Activated CD8-positive, alpha-beta T cell treated with anti-CD3 and anti-CD28 coated beads for 36 hours (primary cell): Measurements from ENCODE around the gene TBCB. TPM values are rescaled to one million over a fixed set of nuclear protein-coding genes. Genes with fewer than 3 reads are reported as not detected.

ENCODE experiments used
- ATAC-seq: fragments of 200-7000 bp; cut with Tn5 transposase; one replicate; pipeline ENCODE4 v1.10.0; 2021; ENCODE audit warnings: mild to moderate bottlenecking, moderate library complexity
- CTCF ChIA-PET: fragments of 350-600 bp; sonication (Branson Sonifier 250); formaldehyde crosslinking; loops from one replicate; lab custom pipeline; 2021; ENCODE audit warnings: antibody characterized with exemption; lab: Charles Lee
- POLR2A ChIA-PET: fragments of 350-600 bp; sonication (Branson Sonifier 250); formaldehyde crosslinking; loops from one replicate; lab custom pipeline; 2021; ENCODE audit warnings: antibody characterized with exemption; lab: Charles Lee
- DNase-seq: peaks from one replicate; pipeline ENCODE4 v3.0.0-alpha.2; 2020
- H3K27ac Mint-ChIP-seq: one replicate; pipeline ENCODE4 v1.8.0; 2021; ENCODE audit warnings: mild to moderate bottlenecking, mixed read lengths
- H3K27me3 Mint-ChIP-seq: one replicate; pipeline ENCODE4 v1.8.0; 2021; ENCODE audit warnings: mixed read lengths
- H3K36me3 Mint-ChIP-seq: one replicate; pipeline ENCODE4 v1.8.0; 2021; ENCODE audit warnings: low read depth, mixed read lengths
- H3K4me1 Mint-ChIP-seq: one replicate; pipeline ENCODE4 v1.8.0; 2021; ENCODE audit warnings: low read depth, mixed read lengths
- H3K4me3 Mint-ChIP-seq: one replicate; pipeline ENCODE4 v1.8.0; 2021; ENCODE audit warnings: mild to moderate bottlenecking, moderate library complexity, mixed read lengths
- H3K9me3 Mint-ChIP-seq: one replicate; pipeline ENCODE4 v1.8.0; 2021; ENCODE audit warnings: mixed read lengths
- intact Hi-C: fragments of 100-400 bp; cut with micrococcal nuclease; formaldehyde crosslinking; loops from one replicate; pipeline ENCODE4 v1.10.0; 2022
- total RNA-seq, 2 experiments: library from RNA; stranded (reverse); gene quantifications; one replicate each; pipeline ENCODE4 v1.2.3, GENCODE V29; 2021
- TF ChIP-seq, protein P1 (sequence below): fragments of 200-600 bp; IDR thresholded peaks from one replicate; pipeline ENCODE4 v1.8.0; 2022; ENCODE audit warnings: antibody characterized with exemption, mild to moderate bottlenecking

TBCB gene
- total RNA-seq, 2 experiments from 2014 or later, result 74.9 to 81.7 TPM

DNA sequence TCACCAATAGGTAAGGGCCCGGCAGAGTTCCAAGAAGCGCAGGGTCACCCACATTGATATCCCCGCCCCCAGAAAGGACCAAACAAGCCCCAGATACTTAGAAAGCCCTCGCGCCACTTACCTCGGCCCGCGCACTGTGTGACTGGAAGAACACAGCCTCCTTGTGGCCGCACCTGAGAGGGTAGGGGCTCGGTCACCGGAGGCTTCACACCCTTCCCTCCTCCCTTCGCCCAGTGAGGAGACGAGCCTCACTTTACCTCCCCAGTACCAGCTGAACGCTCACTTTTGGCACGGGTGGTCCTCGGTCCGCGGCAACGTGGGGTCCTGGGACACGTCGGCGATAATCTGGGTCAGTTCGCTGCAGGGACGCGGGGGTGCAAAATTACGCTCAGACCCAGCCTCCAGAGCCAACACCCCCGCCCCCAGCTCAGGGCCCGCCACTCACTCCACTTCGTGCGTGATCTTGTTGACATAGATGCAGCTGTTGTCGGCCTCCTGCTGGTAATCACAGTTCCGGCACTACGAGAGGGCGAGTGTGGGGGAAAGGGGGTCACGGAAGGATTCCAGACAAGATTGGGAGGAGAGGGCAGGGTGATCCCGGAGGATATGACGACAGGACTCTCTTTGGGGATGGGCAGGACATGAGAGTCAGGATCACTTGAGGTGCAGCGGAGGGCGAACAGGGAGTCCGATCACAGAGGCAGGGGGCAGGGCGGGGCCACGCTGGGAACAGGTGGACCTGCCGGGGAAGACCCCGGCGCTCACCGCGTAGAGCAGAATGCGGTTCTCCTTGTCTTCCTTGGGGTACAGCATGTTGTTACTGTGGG, 1.2 kb upstream of the TBCB start:
- DNase-seq (peak; percentile 43), ATAC-seq (no peak)
- intact Hi-C loops, result no loop called here
- H3K9me3 Mint-ChIP-seq, result no peaks in the 10 kb centered on the region
- ChIA-PET POLR2A (interaction anchor here (0.7 to 2.1 kb wide), 8 partner anchors 10 to 1637 kb away, joined by 3 to 6 read pairs (median 3); partner anchors contain the start of genes THAP8, ZNF146 and ZNF565), CTCF (interaction anchor here (5.8 kb wide), 1 partner anchor 13 kb away, joined by 42 read pairs; no protein-coding TSS in a partner anchor)
- H3K4me3 Mint-ChIP-seq, result peak overlapping the region; percentile 92
- no peaks in the 10 kb centered on the region for H3K27me3 Mint-ChIP-seq
- TF ChIP-seq, protein P1, sequence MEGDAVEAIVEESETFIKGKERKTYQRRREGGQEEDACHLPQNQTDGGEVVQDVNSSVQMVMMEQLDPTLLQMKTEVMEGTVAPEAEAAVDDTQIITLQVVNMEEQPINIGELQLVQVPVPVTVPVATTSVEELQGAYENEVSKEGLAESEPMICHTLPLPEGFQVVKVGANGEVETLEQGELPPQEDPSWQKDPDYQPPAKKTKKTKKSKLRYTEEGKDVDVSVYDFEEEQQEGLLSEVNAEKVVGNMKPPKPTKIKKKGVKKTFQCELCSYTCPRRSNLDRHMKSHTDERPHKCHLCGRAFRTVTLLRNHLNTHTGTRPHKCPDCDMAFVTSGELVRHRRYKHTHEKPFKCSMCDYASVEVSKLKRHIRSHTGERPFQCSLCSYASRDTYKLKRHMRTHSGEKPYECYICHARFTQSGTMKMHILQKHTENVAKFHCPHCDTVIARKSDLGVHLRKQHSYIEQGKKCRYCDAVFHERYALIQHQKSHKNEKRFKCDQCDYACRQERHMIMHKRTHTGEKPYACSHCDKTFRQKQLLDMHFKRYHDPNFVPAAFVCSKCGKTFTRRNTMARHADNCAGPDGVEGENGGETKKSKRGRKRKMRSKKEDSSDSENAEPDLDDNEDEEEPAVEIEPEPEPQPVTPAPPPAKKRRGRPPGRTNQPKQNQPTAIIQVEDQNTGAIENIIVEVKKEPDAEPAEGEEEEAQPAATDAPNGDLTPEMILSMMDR, result no peak
- peaks cover 25% of the 10 kb centered on the region for H3K4me1 Mint-ChIP-seq
- H3K36me3 Mint-ChIP-seq, result peaks cover 28% of the 10 kb centered on the region
- H3K27ac Mint-ChIP-seq, result peak overlapping the region; percentile 89

DNA sequence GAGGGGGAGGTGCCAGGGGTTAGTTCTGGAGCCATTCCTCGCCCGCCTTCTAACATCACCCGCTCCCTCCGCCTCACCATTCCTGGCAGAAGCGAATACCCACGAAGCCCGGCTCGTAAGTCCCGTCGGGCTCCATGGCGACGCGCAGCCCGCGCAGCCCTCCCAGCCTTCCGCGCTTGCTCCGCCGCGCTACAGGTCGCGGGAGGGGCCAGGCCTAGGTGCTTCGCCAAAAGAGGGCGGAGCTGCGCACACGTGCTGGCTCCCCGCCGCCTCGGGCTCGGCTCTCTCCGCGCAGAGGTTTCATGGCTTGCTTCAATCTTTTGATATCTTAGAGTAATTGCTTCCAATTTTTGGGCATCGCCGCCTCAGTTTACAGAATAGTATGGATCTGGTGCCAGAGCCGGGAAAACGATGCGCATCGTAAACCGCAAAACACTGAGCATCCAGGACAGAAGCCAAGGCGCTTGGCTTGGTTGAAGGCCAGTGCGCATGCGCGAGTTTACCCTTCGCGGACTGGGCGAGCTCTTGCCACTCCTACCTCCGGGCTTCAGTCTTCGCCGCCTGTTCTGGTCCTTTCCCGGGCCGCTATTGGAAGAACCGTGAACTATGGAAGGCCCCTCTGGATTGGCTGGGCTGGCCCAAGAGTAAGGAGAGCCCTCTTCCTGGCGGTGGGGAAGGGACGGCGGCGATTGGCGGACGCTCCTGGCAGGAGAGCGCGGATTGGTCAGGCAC, 381 bp upstream of the TBCB start, which contains the start of gene POLR2I:
Gene POLR2I (minus strand): TSS at position 155 of the 732 bp plus-strand sequence. CDS start 19 bp downstream, at position 136.
- Mint-ChIP-seq H3K4me1 (peaks cover 26% of the 10 kb centered on the region), H3K27ac (peak within 1 kb of the TSS; percentile 89), H3K9me3 (no peaks in the 10 kb centered on the region), H3K4me3 (peak within 1 kb of the TSS; percentile 92), H3K27me3 (no peaks in the 10 kb centered on the region), H3K36me3 (peaks cover 29% of the 10 kb centered on the region)
- DNase-seq (peak; percentile 99), ATAC-seq (peak; percentile 93)
- intact Hi-C loops, result loop anchor here (5.0 kb wide), 1 partner anchor 63 kb away; the partner anchor contains the start of genes THAP8 and WDR62
- CTCF ChIA-PET, result interaction anchor here (0.8 to 5.8 kb wide), 4 partner anchors 12 to 61 kb away, joined by 3 to 42 read pairs (median 4); partner anchors contain the start of gene THAP8
- POLR2A ChIA-PET, result interaction anchor here (0.6 to 2.1 kb wide), 9 partner anchors 8 to 1637 kb away, joined by 3 to 6 read pairs (median 3); partner anchors contain the start of genes IGFLR1, THAP8, ZNF146 and ZNF565
- TF ChIP-seq, protein P1, result no peak

DNA sequence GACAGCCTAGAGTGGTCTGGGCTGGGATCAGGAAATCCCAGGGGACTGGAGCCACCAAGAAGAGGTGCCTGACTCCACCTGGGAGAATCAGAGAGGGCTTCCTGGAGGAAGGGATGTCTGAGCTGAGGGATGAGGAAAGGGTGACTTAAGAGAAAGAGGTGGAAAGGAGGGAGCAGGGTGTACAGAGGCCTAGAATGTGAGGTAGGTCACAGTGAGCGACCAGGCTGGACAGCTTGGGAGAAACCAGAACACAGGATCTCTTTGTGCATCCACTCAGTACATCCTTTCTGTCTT, 1.0 kb downstream of the TBCB start:
- Mint-ChIP-seq H3K9me3 (no peaks in the 10 kb centered on the region), H3K36me3 (peaks cover 31% of the 10 kb centered on the region), H3K27ac (peak overlapping the region; percentile 89), H3K4me3 (peak overlapping the region; percentile 92), H3K4me1 (peaks cover 27% of the 10 kb centered on the region), H3K27me3 (no peaks in the 10 kb centered on the region)
- ChIA-PET POLR2A (interaction anchor here (1.0 to 2.1 kb wide), 2 partner anchors 11 to 62 kb away, joined by 4 to 5 read pairs; partner anchors contain the start of gene THAP8), CTCF (interaction anchor here (5.8 kb wide), 1 partner anchor 11 kb away, joined by 42 read pairs; no protein-coding TSS in a partner anchor)
- TF ChIP-seq, protein P1, result no peak
- DNase-seq (no peak), ATAC-seq (no peak)
- intact Hi-C loops, result loop anchor here (5.0 kb wide), 1 partner anchor 64 kb away; the partner anchor contains the start of genes THAP8 and WDR62

DNA sequence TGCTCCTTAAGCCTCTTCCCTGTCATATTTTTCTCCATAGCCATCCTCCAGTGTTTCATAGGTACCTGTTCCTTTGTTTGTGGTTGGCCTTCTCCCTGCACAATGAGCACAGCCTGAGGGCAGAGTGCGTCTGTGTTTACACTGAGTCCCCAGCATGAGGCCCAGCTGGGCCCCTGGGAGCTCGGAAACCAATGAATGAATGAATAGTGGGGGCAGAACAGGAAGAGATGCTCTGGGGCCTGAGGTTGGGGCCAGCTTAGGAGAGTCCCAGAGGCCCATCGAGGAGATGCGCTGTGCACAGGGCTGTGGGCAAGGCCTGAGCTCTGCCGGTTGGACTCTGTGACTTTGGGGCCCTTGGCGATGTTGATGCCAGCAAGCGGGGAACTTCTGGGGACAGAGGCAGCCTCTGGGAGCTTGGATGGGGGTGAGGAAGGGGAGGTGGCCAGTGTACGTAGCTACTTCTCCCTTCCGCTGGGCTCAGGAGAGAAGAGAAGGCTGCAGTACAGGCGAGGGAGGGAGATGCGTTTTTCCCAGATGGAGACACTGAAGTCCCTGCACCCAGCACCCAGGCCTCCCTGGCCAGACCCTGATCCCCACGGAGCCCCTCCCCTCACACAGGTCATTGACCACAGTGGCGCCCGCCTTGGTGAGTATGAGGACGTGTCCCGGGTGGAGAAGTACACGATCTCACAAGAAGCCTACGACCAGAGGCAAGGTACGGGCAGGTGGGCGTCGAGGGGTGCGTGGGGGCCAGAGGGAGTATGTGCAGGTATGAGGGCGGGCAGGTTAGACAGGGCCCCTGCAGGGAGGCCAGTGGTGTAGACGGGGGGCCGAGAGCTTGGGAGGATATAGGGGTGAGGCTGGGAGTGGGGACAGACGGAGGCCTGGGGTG, 5.1 kb downstream of the TBCB start:
- Mint-ChIP-seq H3K27me3 (no peaks in the 10 kb centered on the region), H3K4me1 (peaks cover 17% of the 10 kb centered on the region), H3K36me3 (peaks cover 23% of the 10 kb centered on the region), H3K9me3 (no peaks in the 10 kb centered on the region), H3K27ac (no peak overlapping the region), H3K4me3 (no peak overlapping the region)
- ChIA-PET POLR2A (no interaction called here), CTCF (no interaction called here)
- TF ChIP-seq, protein P1, result no peak
- no peak for ATAC-seq
- DNase-seq, result no peak
- intact Hi-C loops, result no loop called here
